ENCODE data around the gene RBM24.

RBM24 gene

GRCh38 chr6:17269840-17270239 is 11.3 kb upstream of the RBM24 start:
- no peaks in the 10 kb centered on the region for H3K36me3 ChIP-seq
- H3K4me3 ChIP-seq (ENCODE audit: low read depth, low read length), result no peak overlapping the region
- TF ChIP-seq CTCF (IDR thresholded peaks at IDR 0.05; ENCODE audit: low read depth, low read length), result no peak
- no peaks in the 10 kb centered on the region for H3K27me3 ChIP-seq
- DNase-seq, result no peak
- no peaks in the 10 kb centered on the region for H3K9me3 ChIP-seq
- no peaks in the 10 kb centered on the region for H3K4me1 ChIP-seq

- Histone ChIP-seq H3K4me3 (ENCODE audit: low read depth, low read length) (no peak overlapping the region), H3K27me3 (no peaks in the 10 kb centered on the region), H3K36me3 (no peaks in the 10 kb centered on the region), H3K4me1 (no peaks in the 10 kb centered on the region), H3K9me3 (no peaks in the 10 kb centered on the region)
- TF ChIP-seq CTCF (IDR thresholded peaks at IDR 0.05; ENCODE audit: low read depth, low read length), result no peak
- no peak for DNase-seq
Measured at GRCh38 chr6:17271628-17272027, 9.5 kb upstream of the RBM24 start.

- no peak for TF ChIP-seq CTCF (IDR thresholded peaks at IDR 0.05; ENCODE audit: low read depth, low read length)
- Histone ChIP-seq H3K4me1 (no peaks in the 10 kb centered on the region), H3K9me3 (no peaks in the 10 kb centered on the region), H3K27me3 (peaks cover 16% of the 10 kb centered on the region), H3K36me3 (no peaks in the 10 kb centered on the region), H3K4me3 (ENCODE audit: low read depth, low read length) (no peak overlapping the region)
- no peak for DNase-seq
Measured at GRCh38 chr6:17276766-17277165, 4.4 kb upstream of the RBM24 start.

- no peak for DNase-seq
- no peak for TF ChIP-seq CTCF (IDR thresholded peaks at IDR 0.05; ENCODE audit: low read depth, low read length)
- no peaks in the 10 kb centered on the region for H3K4me1 ChIP-seq
- no peaks in the 10 kb centered on the region for H3K9me3 ChIP-seq
- H3K27me3 ChIP-seq, result peaks cover 19% of the 10 kb centered on the region
- no peaks in the 10 kb centered on the region for H3K36me3 ChIP-seq
- no peak overlapping the region for H3K4me3 ChIP-seq (ENCODE audit: low read depth, low read length)
Measured at GRCh38 chr6:17277256-17277655, 3.9 kb upstream of the RBM24 start.

GRCh38 chr6:17278289-17279063 is 2.7 kb upstream of the RBM24 start:
- no peak for DNase-seq
- Histone ChIP-seq H3K27me3 (peaks cover 19% of the 10 kb centered on the region), H3K4me1 (no peaks in the 10 kb centered on the region)

More at GRCh38 chr6:17278289-17279063, 2.7 kb upstream of the RBM24 start:
- H3K4me3 ChIP-seq (ENCODE audit: low read depth, low read length), result no peak overlapping the region
- H3K36me3 ChIP-seq, result no peaks in the 10 kb centered on the region
- no peak for TF ChIP-seq CTCF (IDR thresholded peaks at IDR 0.05; ENCODE audit: low read depth, low read length)
- no peaks in the 10 kb centered on the region for H3K9me3 ChIP-seq

All from BE2C (cell line).